GM21360 (cell line): ENCODE data around the gene CNOT6.

Experiments used
- ATAC-seq: cut with Tn5 transposase; IDR thresholded peaks from one replicate; pipeline ENCODE4 v1.9.1; 2021; ENCODE audit warnings: mild to moderate bottlenecking, moderate library complexity; ENCODE audit not compliant: unreplicated experiment

CNOT6 gene

GRCh38 chr5:180613814-180614188 lies 119.6 kb downstream of the CNOT6 start:
- ATAC-seq, result no peak

DNA sequence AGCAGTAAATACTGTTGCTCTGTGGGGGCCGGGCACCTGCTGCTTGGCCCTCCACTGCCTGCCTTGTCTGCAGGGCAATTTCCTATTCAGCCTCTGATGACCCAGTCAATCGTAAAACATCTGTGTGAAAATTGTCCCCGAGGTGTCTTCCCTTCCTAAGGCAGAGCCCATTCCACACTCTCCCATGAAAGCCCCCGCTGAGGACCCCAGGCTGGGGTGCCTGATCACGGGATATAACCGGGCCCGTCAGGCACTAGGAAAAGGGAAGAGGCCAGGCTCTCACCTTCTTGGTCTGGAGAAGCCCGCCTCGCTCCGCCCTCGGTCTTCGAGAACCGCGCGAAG lies 124.3 kb downstream of the CNOT6 start:
- ATAC-seq, result no peak

DNA sequence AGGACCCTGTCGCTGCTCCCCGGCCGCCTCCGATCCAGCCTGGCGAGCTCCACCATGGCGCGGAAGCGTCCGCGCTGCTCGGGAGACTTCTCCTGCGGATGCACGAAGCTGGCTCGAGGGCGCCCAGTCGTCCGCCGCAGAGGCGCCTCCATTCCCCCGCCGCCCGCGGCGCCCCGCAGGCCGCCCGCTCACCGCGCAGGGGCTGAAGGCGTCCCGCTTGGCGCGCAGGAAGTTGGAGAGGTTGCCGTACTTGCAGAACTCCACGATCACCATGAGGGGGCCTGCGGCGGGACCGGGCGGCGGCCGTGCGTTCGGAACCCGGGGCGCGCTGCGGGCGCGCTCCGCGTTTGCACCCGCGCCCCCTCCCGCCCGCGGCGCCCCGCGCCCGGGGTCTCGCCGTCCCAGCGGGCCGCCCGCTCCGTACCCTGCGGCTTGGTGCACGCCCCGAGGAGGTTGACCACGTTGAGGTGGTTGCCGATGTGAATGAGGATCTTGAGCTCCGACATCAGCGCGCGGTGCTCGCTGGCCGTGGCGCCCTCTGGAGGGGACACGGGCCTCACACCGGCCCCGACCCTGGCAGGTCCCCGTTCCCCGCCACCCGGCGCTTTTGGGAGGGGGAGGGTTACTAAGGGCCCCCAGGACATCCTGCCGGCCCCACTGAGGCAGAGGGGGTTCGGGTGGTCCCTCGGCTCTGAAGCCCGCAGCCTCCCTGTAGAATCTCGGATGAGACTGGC lies 124.8 kb downstream of the CNOT6 start:
- peak; percentile 81 for ATAC-seq

DNA sequence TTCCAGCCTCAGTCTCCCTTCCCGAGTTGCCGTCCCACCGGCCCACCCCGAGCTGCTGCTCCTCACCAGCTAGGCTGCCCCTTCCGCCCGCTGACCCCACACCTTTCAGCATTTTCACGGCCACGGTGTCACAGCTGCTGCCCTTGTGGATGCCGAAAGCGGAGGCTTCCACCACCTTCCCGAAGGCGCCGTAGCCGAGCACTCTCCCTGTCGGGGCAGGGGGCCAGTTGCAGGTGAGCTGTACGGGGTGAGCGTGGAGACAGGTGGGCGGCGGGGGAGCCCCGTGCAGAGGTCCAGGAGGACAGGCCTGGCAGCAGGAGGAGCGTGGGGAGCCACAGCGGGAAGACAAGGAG lies 125.4 kb downstream of the CNOT6 start:
- ATAC-seq, result no peak

DNA sequence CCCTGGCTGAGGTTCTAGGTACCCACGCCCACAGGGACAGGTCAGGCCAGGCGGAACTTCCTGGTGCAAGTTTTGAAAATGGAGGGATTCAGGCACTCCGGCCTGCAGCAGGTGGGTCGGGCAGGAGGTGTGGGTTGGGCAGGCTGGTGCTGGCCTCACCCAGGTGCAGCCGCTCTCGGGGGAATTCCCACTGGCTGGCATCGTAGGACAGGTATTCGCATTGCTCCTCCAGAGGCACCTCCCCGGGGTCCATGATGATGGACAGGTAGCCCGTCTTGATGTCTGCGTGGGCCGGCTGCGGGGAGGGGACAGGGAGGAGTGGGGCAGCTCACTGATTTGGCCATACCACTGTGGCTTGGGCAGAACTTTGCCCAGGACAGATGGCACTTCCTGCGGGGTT lies 125.8 kb downstream of the CNOT6 start:
- ATAC-seq, result no peak

GRCh38 chr5:180621311-180621710 lies 127.1 kb downstream of the CNOT6 start:
- no peak for ATAC-seq

- no peak for ATAC-seq
Measured at GRCh38 chr5:180622910-180623309, 128.7 kb downstream of the CNOT6 start.

GRCh38 chr5:180623411-180623834 lies 129.2 kb downstream of the CNOT6 start:
- no peak for ATAC-seq

DNA sequence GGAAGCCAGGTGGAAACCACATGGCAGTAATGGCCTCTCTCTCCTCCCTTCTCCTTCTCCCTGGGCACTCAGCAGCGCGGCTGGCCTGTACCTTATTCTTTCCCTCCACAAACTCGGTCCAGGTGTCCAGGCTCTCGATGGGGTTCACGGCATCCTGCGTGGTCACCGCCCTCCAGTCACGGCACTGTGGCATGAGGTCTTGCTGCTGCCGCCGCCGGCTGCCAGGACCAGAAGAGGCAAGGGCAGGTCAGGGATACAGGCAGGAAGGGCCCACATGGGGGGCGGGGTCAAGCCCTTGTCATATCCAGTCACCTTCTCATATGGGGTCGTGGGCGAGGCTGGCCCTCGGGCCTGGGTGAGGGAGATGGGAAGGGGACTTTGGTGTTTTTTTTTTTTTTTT lies 129.7 kb downstream of the CNOT6 start:
- no peak for ATAC-seq

DNA sequence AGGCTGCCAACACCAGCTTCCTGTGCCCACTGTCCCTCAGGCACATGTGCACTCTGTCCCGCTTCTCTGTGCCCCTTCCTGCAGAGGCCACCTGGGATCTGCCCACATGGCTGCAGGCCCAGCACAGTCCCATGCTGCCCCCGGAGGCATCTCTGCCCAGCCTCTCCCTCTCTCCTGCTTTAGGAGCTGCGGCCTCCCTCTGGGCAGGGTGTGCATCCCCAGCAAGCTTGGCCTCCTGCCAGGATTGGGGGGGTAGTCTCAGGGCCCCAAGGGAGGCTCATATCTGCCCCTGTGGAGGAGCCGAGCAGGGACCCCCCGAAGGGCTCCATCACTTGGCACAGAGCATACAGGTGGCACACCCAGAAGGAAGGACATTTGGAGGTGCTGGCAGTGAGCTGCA lies 130.4 kb downstream of the CNOT6 start:
- no peak for ATAC-seq

DNA sequence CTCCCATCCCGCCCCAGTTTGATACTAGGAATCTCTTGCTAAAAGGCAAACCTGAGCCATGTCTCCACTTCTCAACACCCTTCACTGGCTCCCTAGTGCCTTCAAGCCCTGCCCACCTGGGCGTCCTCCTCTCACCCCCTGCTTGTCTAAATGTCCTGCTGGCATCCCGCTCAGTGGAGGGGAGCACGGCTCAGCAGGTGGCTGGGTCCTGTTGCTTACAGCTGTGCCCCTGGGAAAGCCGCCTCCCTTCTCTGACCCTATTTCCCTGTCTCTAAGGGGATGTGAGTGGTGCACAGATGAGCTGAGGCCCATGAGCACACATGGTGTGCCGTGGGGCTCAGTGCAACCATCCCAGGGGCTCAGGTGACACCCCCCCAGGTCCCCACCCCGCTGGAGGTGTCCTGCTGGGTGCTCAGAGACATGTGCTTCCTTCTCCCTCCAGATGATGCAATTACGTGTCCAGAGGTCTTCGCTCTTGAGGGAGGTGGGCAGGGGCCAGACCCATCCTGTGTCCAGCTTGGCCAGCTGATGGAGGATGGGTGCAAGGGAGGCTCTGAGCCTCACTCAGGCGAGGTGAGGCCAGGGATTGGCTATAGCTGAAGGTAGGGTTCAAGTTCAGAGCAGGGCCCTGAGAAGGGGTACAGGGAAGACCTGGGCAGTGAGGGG lies 131.1 kb downstream of the CNOT6 start:
- no peak for ATAC-seq

- no peak for ATAC-seq
Measured at GRCh38 chr5:180625791-180626660, 131.8 kb downstream of the CNOT6 start.

DNA sequence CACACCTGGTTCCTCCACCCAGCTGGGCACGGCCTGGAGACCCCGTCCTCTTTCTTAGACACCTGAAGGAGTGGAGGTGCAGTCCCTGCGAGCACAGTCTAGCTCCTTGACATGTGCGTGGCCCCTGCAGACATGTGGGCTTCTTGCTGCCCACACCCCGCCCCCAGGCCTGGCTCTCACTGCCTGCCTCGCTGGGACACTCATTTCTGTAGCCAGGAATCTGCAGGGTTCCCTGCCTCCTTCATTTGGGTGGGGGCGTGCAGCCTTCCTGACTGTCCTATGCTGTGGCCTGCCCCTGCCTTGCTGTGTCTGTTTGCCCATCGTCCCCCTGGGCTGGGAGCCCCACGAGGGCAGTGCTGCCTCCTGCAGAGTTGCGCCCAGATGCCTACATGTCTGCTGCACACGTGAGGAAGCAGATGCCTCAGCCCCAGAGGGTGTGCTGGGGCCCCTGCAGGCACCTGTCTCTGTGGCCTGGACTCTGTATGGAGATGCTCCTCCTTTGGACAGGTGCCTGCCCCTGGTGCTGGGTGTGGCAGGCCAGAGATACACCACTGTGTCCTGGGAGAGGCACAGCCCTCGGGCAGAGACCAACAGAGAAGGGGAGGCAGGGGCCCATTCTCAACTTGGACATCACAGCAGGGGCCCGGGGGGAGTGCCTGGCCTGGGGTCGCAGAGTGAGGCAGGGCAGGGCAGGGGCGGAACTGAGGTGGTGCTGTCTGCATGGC lies 132.6 kb downstream of the CNOT6 start:
- no peak for ATAC-seq

DNA sequence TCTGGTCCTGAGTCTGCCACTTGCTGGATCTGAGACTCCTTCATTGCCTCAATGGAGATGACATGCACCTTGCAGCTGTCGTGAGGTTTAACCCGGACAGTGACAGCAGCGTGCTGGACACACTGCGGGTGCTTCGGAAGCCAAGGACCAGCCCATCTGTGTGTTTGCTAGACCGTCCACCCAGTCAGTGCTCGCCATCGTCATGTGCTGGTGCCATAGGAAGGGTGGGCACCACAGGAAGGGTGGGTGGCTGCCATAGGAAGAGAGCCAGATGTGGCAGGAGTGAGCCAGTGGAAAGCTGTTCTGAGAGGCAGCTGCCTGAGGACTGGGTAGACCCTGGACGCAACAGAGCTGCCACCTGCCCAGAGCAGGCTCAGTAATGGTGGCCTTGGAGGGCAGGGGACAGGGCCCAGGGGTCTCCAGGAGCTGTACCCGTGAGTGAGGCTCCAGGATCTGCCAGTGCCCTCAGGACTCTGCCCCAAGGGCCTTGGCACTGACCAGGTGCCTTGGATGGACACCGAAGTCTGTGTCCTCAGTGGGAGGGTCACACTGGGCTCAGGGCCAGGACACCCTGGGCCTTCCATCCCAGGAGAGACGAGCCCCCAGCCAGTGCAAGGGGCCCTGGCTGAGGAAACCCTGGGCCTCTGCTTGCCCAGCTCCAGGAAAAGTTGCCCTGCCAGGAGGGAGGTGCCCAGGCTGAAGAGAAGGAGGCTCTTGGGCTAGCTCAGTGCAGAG lies 133.4 kb downstream of the CNOT6 start:
- ATAC-seq, result no peak
